H7 (cell line): ENCODE measurements around the gene TNFRSF21. TPM values are rescaled to one million over a fixed set of nuclear protein-coding genes. Genes with fewer than 3 reads are reported as not detected.
"Not testable (repeated sequence)": the region's sequence is repeated elsewhere in the genome, so short reads cannot be mapped to it uniquely, and the experiment has no call there.

ENCODE experiments used
- DNase-seq: peaks from one replicate; pipeline ENCODE4 v3.0.0; 2012
- H3K27me3 ChIP-seq: 2 replicates; pipeline ENCODE4 v1.6.0; 2011; ENCODE audit warnings: mild to moderate bottlenecking, low read length; ENCODE audit not compliant: control insufficient read depth, insufficient read depth
- H3K36me3 ChIP-seq: replicated peaks from 2 replicates; pipeline ENCODE4 v1.5.1; 2011; ENCODE audit warnings: low read length; ENCODE audit not compliant: control insufficient read depth, insufficient read depth
- H3K4me3 ChIP-seq: 2 replicates; pipeline ENCODE4 v1.5.1; 2011; ENCODE audit warnings: low read depth, mild to moderate bottlenecking, control low read depth, low read length, moderate library complexity; ENCODE audit not compliant: insufficient read depth
- total RNA-seq: library from RNA; depleted of rRNA; stranded (reverse); fragments of >200 nt; shearing (Covaris generic); gene quantifications from 2 replicates; pipeline ENCODE4 v1.2.3, GENCODE V29; 2014

Gene TNFRSF21
- total RNA-seq, 1 experiment from 2014 or later, result 50.8 TPM

DNA sequence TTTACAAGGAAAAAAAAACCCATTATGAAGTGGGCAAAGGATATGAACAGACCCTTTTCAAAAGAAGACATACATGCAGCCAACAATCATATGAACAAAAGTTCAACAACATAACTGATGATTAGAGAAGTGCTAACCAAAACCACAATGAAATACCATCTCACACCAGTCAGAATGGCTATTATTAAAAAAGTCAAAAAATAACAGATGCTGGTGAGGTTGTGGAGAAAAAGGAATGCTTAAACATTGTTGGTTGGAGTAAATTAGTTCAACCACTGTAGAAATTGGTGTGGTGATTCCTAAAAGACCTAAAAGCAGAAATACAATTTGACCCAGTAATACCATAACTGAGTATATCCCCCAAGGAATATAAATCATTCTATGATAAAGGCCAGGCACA is 86.5 kb downstream of the TNFRSF21 start:
- H3K36me3 ChIP-seq, H3K27me3 ChIP-seq, DNase-seq, H3K4me3 ChIP-seq: not testable (repeated sequence)

DNA sequence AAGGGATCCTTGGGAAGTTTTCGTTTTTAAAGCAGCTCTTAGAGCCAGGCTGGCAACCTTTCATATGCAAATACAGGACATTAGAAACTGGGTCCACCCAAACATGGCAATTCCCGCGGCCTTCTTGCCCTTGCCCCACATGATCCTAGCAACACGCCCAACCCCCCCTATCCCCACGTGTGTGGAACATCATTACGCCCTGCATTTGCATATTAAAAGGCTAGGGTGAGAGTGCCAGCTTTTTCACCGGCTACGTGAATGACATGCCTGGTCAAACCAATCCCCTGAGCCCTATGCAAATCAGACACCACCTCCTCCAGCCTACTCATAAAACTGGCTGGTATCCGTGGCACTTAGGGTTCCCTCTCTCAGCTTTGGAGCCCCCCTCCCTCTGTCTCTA is 88.1 kb downstream of the TNFRSF21 start:
- Histone ChIP-seq H3K36me3 (no peaks in the 10 kb centered on the region), H3K27me3 (no peaks in the 10 kb centered on the region), H3K4me3 (0 out of 2 replicates have a peak overlapping the region, but pooled peaks have one; percentile 7)
- no peak for DNase-seq

DNA sequence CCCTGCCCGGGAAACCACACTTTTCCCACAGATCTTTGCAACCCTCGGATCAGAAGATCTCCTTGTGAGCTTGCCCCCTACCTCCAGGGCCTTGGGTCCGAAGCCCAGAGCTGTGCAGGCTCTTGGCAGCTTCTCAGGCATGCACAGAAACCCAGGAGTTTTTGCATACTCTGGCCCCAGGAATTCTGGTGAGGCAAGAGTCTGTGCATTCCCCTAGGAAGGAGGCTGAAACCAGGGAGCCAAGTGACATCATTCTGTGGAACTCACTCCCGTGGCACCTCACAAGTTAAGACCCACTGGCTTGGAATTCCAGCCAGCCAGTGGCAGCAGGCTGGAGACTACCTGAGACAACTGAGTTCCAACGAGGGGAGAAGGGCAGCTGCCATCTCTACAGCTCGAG is 100.1 kb downstream of the TNFRSF21 start:
- Histone ChIP-seq H3K4me3 (no peak overlapping the region), H3K36me3 (no peaks in the 10 kb centered on the region), H3K27me3 (no peaks in the 10 kb centered on the region)
- no peak for DNase-seq

DNA sequence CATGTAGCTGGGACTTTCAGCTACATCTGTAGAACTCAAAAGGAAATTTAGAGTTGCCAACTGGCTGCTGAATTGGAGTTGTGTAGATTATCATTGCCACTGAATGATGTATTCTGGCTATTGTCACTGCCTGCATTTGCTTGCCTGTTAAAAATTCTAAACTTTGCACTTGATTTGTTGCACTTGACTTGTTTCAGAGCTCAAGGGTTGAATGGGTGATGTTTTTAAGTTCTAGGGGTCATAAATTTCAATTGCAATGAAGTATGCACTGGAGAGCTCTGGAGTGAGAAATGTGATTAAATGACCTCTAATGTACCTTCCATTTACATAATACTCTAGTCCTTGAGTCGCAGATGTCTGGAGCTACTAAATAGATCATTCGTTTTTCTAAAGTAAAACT is 102.4 kb downstream of the TNFRSF21 start:
- no peak overlapping the region for H3K4me3 ChIP-seq
- H3K27me3 ChIP-seq, result no peaks in the 10 kb centered on the region
- H3K36me3 ChIP-seq, result no peaks in the 10 kb centered on the region
- DNase-seq, result no peak

DNA sequence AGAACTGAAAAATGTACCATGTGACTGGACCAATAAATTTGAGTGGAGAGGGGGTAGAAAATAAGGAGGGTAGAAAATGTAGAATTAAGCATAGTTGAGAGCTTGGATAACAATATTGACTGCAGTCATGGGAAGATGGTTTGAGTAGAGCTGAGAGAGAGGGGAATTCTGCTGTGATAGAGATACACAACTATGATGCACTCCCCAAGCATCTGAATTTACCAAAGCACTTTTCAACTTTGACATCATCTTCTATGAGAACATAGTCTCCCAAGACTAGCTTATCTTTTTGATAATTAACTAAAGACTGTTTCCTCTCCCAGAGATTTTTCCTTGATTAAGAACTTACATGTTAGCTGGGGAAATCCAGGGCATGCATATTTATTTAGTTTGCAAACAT is 103.1 kb downstream of the TNFRSF21 start:
- no peaks in the 10 kb centered on the region for H3K36me3 ChIP-seq
- H3K27me3 ChIP-seq, result no peaks in the 10 kb centered on the region
- H3K4me3 ChIP-seq, result no peak overlapping the region
- DNase-seq, result no peak

DNA sequence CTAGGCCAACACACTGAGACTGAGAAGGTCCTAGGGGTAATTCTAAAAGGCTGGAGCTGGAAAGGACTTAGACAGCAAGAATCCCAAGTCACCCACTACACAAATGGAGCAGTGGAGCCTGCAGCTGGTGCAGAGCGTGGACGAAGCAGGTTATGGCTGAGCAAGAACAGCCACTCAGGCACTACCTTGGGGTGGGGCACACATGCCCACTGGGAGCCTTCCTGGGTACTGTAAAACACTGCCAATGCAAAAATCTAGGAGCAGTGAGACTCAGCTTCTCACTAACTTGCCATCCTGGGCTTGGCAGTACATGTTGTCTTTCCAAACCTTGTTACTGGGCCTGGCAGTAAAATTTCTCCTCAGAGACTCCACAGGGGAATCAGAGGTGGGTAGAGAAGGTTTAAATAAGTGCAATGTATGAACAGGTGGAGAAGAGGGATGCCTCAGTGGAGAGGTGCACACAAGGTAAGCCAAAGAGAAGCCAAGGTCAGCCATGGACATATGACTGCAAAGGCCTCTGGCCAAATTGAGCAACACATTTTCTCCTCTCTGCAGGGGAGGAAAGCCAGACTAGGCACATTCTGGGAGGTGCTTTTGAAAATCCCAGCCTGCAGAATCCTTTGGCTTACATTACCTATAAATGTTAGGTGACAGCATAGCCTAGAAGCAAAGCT is 105.6 kb downstream of the TNFRSF21 start:
- no peaks in the 10 kb centered on the region for H3K36me3 ChIP-seq
- DNase-seq, result no peak
- no peak overlapping the region for H3K4me3 ChIP-seq
- no peaks in the 10 kb centered on the region for H3K27me3 ChIP-seq

DNA sequence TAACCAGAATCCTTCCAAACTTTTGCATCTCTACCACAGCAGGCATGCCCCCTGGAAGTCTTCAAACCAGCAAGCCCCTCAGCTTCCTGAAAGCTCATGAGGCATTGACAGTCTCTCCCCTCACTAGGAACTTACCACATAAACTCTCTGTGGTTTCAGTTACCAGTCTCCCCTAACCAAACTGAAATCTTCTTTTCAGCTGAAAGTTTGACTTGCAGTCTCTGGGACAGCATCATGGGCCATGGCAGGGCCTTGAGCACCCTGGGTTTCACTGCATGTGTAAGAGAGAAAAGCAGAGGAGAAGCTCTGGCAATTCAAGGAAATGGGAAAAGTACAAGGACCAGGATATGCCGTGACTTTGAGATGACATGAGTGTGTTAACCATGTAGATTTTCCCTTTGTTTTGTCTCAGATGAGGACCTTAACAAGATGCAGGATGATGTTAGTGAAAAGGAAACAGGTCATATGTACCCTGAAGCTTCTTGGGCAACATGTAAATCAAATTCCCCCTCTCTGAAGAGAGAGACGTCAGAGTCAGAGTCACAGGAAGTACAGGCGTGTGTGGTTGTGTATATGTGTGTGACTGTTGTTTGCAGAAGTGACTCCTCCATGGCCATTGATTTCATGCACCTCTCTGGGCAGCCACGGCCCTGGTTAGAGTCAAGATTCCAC is 106.3 kb downstream of the TNFRSF21 start:
- H3K36me3 ChIP-seq, result no peaks in the 10 kb centered on the region
- no peak for DNase-seq
- no peaks in the 10 kb centered on the region for H3K27me3 ChIP-seq
- H3K4me3 ChIP-seq, result no peak overlapping the region

DNA sequence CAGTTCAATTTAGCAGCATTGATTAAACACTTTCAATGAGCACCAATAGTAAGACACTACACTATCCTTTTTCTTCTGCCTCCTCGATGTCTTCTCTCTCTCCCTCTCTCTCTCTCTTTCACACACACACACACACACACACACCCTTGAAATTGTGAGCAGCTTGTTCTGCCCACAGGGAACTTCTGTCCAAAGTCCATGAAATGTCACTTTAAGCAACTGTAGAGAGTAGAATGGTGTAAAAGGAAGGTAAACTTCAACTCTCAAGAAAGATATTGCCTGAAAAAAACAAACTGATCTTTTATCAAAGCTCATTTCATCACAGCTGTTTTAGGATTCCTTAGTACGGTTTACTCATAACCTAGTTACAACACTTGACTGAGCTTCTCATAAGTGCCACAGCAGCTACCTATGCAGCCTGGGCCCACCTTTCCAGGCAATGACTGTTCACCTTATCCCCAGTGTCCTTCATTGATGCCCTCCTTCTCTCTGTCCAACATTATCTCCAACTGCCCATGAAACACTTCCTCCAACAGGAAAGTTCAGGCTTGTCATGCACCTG is 107.0 kb downstream of the TNFRSF21 start:
- no peak overlapping the region for H3K4me3 ChIP-seq
- DNase-seq, result no peak
- no peaks in the 10 kb centered on the region for H3K27me3 ChIP-seq
- no peaks in the 10 kb centered on the region for H3K36me3 ChIP-seq

DNA sequence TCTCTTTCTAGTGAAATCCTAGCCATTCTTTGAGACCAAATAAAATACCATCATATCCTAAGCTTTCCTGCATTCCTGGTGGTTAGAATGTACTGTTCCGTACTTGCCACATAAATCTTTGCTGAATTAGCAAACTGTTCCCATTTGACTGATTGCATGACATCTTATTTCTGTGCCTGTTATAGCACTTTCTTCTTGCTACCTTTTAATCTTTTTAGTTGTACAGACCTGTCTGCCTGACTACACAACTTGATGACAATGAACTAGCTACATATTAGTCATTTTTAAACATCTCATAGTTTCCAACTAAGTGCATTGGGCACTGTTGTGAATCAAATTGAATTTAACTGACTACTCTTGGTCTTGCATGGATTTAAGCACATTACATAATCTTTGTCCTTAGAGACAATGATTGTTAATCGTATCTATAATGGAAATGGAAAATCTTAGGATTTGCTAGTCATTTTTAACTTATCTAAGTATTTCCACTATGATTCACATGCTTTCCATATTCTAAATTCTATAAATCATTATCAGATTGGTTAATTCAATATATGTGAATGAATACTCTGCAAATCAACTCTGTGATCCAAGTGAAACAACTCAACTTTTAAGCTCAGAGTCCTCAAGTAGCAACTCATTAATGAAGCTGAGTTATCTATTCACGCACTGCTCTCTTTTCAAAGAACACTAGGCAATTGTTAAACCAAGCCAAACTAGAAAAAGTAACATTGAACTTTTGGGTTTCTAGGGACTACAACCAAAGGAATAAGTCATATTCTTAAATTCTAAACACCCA is 109.0 kb downstream of the TNFRSF21 start:
- Histone ChIP-seq H3K27me3 (no peaks in the 10 kb centered on the region), H3K4me3 (no peak overlapping the region)
- DNase-seq, result no peak

DNA sequence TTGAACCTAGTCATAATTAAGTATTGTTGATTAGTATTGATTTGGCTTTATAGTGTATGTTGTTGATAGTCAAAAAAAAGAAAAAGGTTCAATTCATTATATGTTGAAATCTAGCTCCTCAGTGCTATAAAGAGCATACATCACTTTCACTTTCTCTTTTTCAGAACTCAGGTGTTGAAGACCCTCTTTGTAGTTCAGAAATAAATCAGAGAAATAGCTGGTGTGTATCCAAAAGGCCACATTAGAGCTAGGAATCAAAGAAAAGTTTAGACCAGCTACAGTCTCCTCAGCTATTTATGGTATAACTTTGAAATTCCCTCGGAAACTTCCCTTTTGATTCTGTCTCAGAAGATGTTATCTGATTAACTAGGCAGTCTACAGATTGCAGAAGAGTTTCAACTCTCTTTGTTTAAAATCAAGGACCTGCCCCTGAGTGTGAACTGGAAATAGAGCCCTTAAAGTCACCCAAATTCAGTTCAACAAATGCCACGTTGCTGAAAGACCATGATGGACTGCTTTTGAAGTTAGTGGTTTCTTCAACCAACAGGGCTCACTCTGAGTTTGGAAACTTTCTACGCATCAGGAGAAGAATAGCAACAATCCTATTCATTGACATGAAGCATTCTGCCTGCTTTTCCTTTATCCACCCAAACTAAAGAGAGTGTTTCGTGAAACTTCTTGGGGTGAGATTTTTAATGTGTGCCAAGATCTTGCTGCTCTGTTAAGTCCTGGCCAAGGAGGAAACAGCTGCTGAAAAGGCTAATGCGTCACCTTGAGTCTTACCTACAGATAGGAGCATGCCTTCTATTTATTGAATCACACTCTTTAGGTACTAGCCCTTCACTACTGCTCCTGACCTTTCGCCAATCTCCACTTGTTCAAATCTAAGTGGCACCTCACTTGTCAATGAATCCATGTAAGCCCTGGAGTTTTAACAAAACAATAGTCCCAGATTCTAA is 111.7 kb downstream of the TNFRSF21 start:
- H3K36me3 ChIP-seq, result no peaks in the 10 kb centered on the region
- no peak overlapping the region for H3K4me3 ChIP-seq
- no peak for DNase-seq
- no peaks in the 10 kb centered on the region for H3K27me3 ChIP-seq

More for the DNA sequence above, 109.0 kb downstream of the TNFRSF21 start:
- no peaks in the 10 kb centered on the region for H3K36me3 ChIP-seq

DNA sequence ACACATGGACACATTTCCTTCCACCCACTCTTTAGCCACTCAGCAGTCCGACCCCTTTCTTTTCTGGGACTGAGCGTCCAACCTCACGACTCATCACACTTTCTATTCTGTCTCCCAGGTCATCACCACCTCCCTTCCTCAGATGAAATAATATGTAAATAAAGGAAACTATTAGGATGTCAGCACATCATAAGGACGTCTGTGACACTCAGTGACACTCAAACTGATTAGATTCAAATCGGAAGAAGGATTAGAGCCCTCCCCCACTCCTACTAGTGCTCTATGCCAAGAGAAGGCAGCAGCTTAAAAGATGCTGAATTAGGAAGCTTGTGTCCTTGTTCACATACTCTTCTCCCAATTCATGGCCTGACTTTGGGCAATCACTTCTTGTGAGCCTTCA is 113.6 kb downstream of the TNFRSF21 start:
- no peak overlapping the region for H3K4me3 ChIP-seq
- no peaks in the 10 kb centered on the region for H3K36me3 ChIP-seq
- no peaks in the 10 kb centered on the region for H3K27me3 ChIP-seq
- no peak for DNase-seq

DNA sequence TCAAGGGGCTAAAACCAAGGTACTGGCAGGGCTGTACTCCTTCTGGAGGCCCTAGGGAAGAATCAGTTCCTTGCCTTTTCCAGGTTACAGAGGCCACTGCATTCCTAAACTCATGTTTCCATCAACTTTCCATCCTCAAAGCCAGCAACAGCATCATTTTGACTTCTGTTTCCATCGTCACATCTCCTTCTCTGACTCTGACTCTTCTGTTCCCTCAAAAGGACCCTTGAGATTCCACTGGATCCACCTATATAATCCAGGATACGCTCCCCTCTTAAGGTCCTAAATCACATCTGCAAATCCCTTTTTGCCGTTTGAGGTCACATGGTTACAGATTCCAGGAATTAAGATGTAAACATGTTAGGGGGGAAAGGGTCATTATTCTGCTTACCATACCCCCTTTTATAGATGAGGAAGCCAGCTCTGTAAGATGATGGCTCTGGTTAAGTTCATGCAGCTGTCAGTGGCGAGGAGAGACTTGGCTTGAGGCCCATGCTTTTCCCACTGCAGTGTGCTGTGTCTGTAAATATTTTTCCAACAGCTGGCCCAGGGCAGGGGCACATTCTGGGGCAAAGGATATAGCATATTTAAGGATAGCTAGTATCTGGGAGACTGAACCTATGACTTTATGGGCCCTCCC is 114.6 kb downstream of the TNFRSF21 start:
- DNase-seq, result no peak
- no peaks in the 10 kb centered on the region for H3K36me3 ChIP-seq
- no peak overlapping the region for H3K4me3 ChIP-seq
- no peaks in the 10 kb centered on the region for H3K27me3 ChIP-seq

DNA sequence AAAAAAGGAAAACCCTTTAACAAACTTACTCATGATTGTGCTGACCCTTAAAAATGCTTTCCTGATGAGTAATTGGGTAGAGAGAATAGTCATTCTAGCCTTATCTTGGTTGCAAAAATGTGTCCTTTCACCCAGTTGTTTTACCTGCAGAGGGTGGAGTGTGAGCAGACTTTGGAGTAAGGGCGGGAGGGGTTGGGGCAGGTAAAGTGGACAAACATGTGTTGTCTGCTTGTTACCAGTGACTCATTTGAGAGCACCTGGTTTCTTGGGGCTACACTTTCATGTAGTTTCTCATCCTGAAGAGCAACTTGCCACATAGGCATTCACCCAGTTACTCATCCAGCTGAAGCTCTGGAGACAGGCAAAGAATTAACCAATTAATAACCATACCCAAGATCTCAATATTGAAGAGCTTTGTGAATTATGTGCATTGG is 121.1 kb downstream of the TNFRSF21 start:
- no peaks in the 10 kb centered on the region for H3K36me3 ChIP-seq
- no peak for DNase-seq
- no peak overlapping the region for H3K4me3 ChIP-seq
- no peaks in the 10 kb centered on the region for H3K27me3 ChIP-seq
